ENCODE data around the gene CELA2B.
"Not testable (repeated sequence)": the region's sequence is repeated elsewhere in the genome, so short reads cannot be mapped to it uniquely, and the experiment has no call there.

GRCh38 chr1:15428252-15428651 lies 47.7 kb upstream of the CELA2B start:
- not testable (repeated sequence) for TF ChIP-seq PHF8 (IDR thresholded peaks at IDR 0.05; ENCODE audit: borderline replicate concordance, low read depth); CTCF (IDR thresholded peaks at IDR 0.05); MAZ (IDR thresholded peaks at IDR 0.05; ENCODE audit: borderline replicate concordance, low read depth, low read length); RAD21 (conservative IDR thresholded peaks at IDR 0.05 in 1 of 2, IDR thresholded peaks at IDR 0.05 in 1 of 2); EP300 (IDR thresholded peaks at IDR 0.05)

Measured in A549 (cell line).